Thymus (tissue), 11 donors: Measurements from ENCODE around the gene PREX1. TPM values are rescaled to one million over a fixed set of nuclear protein-coding genes. Genes with fewer than 3 reads are reported as not detected.

ENCODE experiments used
- DNase-seq, 9 donors: peaks; one replicate each; pipeline ENCODE4 v3.0.0-alpha.2; 2013; ENCODE audit warnings: low spot score in 9 of 9, low read depth in 6 of 9, missing footprints in 1 of 9
- H3K27ac ChIP-seq, 2 donors: one replicate each; pipeline ENCODE4 v1.5.1; 2013; ENCODE audit warnings: control low read depth in 1 of 2, low read depth in 1 of 2, low read length in 1 of 2, mild to moderate bottlenecking in 1 of 2, moderate library complexity in 1 of 2
- H3K27me3 ChIP-seq, 2 donors: one replicate each; pipeline ENCODE4 v1.5.1; 2013; ENCODE audit warnings: low read length in 1 of 2; ENCODE audit not compliant: control insufficient read depth in 2 of 2, insufficient read depth in 1 of 2
- H3K36me3 ChIP-seq, 2 donors: one replicate each; pipeline ENCODE4 v1.5.1; 2013; ENCODE audit warnings: low read length in 1 of 2, mild to moderate bottlenecking in 1 of 2, moderate library complexity in 1 of 2; ENCODE audit not compliant: control insufficient read depth in 2 of 2, insufficient read depth in 2 of 2
- H3K4me1 ChIP-seq, 2 donors: one replicate each; pipeline ENCODE4 v1.5.1; 2013; ENCODE audit warnings: low read length in 2 of 2; ENCODE audit not compliant: control insufficient read depth in 2 of 2, insufficient read depth in 2 of 2
- H3K4me3 ChIP-seq, 2 donors: one replicate each; pipeline ENCODE4 v1.5.1; 2013; ENCODE audit warnings: low read length in 2 of 2, control low read depth in 1 of 2, mild to moderate bottlenecking in 1 of 2
- H3K9me3 ChIP-seq, 2 donors: one replicate each; pipeline ENCODE4 v1.5.1; 2013; ENCODE audit warnings: low read length in 1 of 2, mild to moderate bottlenecking in 1 of 2; ENCODE audit not compliant: control insufficient read depth in 2 of 2, insufficient read depth in 1 of 2
- WGBS: extraction: QIAGEN DNeasy Blood & Tissue Kit; methylation state at CpG from one replicate; pipeline ENCODE4 v1.1.7; 2013; 5-methylcytosine and 5-hydroxymethylcytosine counted together
- polyA plus RNA-seq: library from polyadenylated mRNA; stranded (reverse); fragments of 200-250 nt; gene quantifications from one replicate; pipeline ENCODE4 v1.2.3, GENCODE V29; 2013
- total RNA-seq: library from RNA; stranded (reverse); fragments of 120-200 nt; gene quantifications from one replicate; pipeline ENCODE4 v1.2.4, GENCODE V29; 2013
- donor health status: healthy.

The PREX1 gene
- total and polyA plus RNA-seq, 2 donors = 12.5 to 19.8 TPM

DNA sequence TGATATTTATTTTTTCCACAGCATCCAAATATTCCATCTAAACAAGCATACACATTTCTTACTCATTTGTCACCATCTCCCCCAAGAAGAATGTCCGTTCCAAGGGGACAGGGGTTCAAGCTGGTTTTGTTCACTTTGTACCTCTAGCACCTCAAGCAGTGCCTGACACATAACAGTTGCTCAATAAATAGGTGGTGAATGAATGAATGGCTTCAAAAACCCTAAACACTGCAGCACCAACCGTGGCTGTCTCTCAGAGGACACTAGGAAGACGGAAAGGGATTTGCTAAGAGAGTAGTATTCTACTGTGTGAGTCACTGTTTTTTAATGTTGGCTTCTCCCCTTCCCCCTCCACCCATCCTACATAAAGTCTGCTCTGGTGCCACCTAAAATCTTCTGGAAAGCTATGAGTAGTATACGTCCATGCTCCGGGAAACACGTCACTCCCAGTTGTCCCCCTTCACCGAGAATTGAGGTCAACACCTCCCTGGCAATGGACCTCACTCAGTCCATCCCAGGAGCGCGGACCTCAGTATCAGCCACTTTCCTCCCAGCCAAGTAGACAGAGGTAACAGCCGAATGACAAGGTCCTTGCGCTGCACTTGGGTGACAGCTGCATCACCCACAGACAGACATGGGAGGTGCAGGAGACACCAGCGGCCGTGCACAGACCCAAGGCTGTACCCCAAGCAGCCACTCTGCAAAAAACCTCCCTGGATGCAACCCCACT, 107.4 kb downstream of the PREX1 start:
- Histone ChIP-seq H3K9me3 (no peaks in the 10 kb centered on the region), H3K36me3 (no peaks in the 10 kb centered on the region), H3K4me3 (no peak overlapping the region), H3K27ac (no peak overlapping the region), H3K27me3 (no peaks in the 10 kb centered on the region), H3K4me1 (peaks cover 0 to 52% of the 10 kb centered on the region in 2 donors)
- DNase-seq = no peak
- WGBS = 93% methylated on average over 13 of the region's 13 CpGs

GRCh38 chr20:48719598-48720255, 108.1 kb downstream of the PREX1 start:
- Histone ChIP-seq H3K27me3 (no peaks in the 10 kb centered on the region), H3K9me3 (no peaks in the 10 kb centered on the region), H3K4me3 (no peak overlapping the region), H3K27ac (no peak overlapping the region), H3K36me3 (no peaks in the 10 kb centered on the region), H3K4me1 (peaks cover 0 to 52% of the 10 kb centered on the region in 2 donors)
- 91% methylated on average over 4 of the region's 4 CpGs for WGBS
- no peak for DNase-seq

- H3K27me3 ChIP-seq = no peaks in the 10 kb centered on the region
- H3K36me3 ChIP-seq = no peaks in the 10 kb centered on the region
- peaks cover 0 to 52% of the 10 kb centered on the region in 2 donors for H3K4me1 ChIP-seq
- H3K4me3 ChIP-seq = no peak overlapping the region
- DNase-seq = peak in 1 of 9 donors; percentile 51
- H3K9me3 ChIP-seq = no peaks in the 10 kb centered on the region
- no peak overlapping the region for H3K27ac ChIP-seq
- 13% methylated on average over 8 of the region's 8 CpGs for WGBS
Measured at GRCh38 chr20:48718786-48719578, 108.8 kb downstream of the PREX1 start.

DNA sequence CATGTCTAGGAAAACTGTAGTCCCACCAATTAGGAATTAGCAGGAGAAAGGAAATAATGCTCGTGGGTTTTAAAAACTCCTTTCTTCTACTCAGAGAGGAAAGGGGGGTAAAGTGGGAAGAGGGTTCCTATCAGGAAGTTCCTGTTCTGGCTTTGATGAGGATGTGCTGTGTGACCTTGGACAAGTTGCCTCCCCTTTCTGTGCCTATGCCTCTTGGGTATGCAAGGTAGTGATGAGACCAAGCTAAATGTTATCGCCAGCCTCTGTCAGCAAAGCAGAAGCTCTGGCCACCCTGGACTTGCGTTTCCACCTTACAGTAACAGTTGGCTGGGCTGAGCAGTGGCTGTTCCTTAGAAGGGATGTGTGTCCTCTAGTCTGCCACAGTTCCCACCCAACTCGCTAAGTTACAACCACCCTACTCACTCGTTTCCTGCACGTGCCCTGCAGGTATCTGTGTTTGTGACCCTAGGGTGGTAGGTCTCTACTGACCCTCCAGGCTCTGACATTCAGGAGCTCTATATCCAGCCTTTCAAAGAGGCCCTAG, 110.0 kb downstream of the PREX1 start:
- peak in 1 of 9 donors; percentile 10 for DNase-seq
- no peaks in the 10 kb centered on the region for H3K9me3 ChIP-seq
- no peak overlapping the region for H3K27ac ChIP-seq
- peaks cover 0 to 43% of the 10 kb centered on the region in 2 donors for H3K4me1 ChIP-seq
- no peaks in the 10 kb centered on the region for H3K36me3 ChIP-seq
- no peaks in the 10 kb centered on the region for H3K27me3 ChIP-seq
- H3K4me3 ChIP-seq = no peak overlapping the region
- WGBS = 69% methylated on average over 6 of the region's 6 CpGs

- peak in 1 of 9 donors; percentile 24 for DNase-seq
- Histone ChIP-seq H3K4me1 (peaks cover 0 to 37% of the 10 kb centered on the region in 2 donors), H3K36me3 (no peaks in the 10 kb centered on the region), H3K4me3 (no peak overlapping the region), H3K27ac (peak overlapping the region in 1 of 2 donors; percentile 31), H3K9me3 (no peaks in the 10 kb centered on the region), H3K27me3 (no peaks in the 10 kb centered on the region)
- WGBS = 61% methylated on average over 2 of the region's 2 CpGs
Measured at GRCh38 chr20:48717095-48717672, 110.6 kb downstream of the PREX1 start.

DNA sequence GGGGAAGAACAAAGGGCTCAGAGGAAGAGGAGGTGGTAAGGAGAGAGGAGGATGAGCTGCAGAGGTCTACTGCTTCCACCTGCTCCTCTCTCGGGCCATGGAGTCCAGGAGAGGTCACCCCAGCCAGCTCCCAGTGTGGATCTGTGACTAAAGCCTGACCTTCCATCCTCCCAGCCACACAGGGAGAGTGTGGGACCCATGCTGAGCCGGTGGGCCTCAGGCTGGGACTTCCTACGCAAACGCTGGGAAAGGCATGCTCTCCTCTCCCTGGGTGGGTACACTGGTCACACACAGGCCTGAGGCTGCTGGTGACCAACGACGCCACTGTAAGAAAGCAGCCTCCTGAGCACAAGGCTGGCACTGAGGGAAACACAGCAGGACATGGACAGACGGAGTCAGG, 111.3 kb downstream of the PREX1 start:
- 97% methylated on average over 7 of the region's 7 CpGs for WGBS
- H3K36me3 ChIP-seq = no peaks in the 10 kb centered on the region
- DNase-seq = no peak

GRCh38 chr20:48716086-48716485, 111.7 kb downstream of the PREX1 start:
- no peak overlapping the region for H3K4me3 ChIP-seq
- 45% methylated on average over 13 of the region's 13 CpGs for WGBS
- no peaks in the 10 kb centered on the region for H3K27me3 ChIP-seq
- peaks cover 0 to 36% of the 10 kb centered on the region in 2 donors for H3K4me1 ChIP-seq
- DNase-seq = peak in 4 of 9 donors; percentile 19 to 59 (median 32)
- peak overlapping the region in 1 of 2 donors; percentile 57 for H3K27ac ChIP-seq
- no peaks in the 10 kb centered on the region for H3K9me3 ChIP-seq
- H3K36me3 ChIP-seq = no peaks in the 10 kb centered on the region

More for the DNA sequence above, 111.3 kb downstream of the PREX1 start:
- H3K4me3 ChIP-seq = no peak overlapping the region
- H3K27ac ChIP-seq = peak overlapping the region in 1 of 2 donors; percentile 57
- no peaks in the 10 kb centered on the region for H3K9me3 ChIP-seq
- H3K27me3 ChIP-seq = no peaks in the 10 kb centered on the region
- H3K4me1 ChIP-seq = peaks cover 0 to 36% of the 10 kb centered on the region in 2 donors

DNA sequence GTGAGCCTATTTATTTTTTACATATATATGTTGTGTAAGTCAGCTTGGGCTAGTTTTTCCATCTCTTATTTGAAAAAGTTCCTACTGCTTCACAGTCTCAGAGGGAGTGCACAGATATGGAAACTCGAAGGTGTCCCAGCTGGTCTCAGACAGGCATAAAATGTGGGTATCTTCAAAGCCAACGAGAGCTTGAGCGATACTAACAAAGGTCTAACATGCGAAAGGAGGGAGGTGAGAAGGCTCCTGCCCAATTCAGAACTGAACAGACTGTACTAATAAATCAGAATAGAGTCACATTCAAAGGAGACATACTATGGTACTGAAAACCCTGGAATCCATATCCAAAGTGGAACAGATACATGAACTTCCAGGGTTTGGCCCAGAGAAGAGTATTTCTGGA, 113.0 kb downstream of the PREX1 start:
- H3K27me3 ChIP-seq = no peaks in the 10 kb centered on the region
- H3K27ac ChIP-seq = no peak overlapping the region
- DNase-seq = no peak
- no peak overlapping the region for H3K4me3 ChIP-seq
- H3K4me1 ChIP-seq = peaks cover 0 to 34% of the 10 kb centered on the region in 2 donors
- H3K36me3 ChIP-seq = no peaks in the 10 kb centered on the region
- WGBS = 97% methylated on average over 4 of the region's 4 CpGs
- H3K9me3 ChIP-seq = peaks cover 0 to 3% of the 10 kb centered on the region in 2 donors
